H9 (cell line): Measurements from ENCODE around the gene PARM1. TPM values are rescaled to one million over a fixed set of nuclear protein-coding genes. Genes with fewer than 3 reads are reported as not detected.

Source experiments
- DNase-seq: peaks from one replicate; pipeline ENCODE4 v3.0.0-alpha.2; 2017
- H2AFZ ChIP-seq: one replicate; pipeline ENCODE4 v1.6.1; 2013; ENCODE audit warnings: mild to moderate bottlenecking, low read length, control low read depth, moderate library complexity
- H2AK5ac ChIP-seq: 2 replicates; pipeline ENCODE4 v1.6.1; 2013; ENCODE audit warnings: low read length, control low read depth, mixed read lengths; ENCODE audit not compliant: insufficient read length
- H2BK120ac ChIP-seq: one replicate; pipeline ENCODE4 v1.6.1; 2013; ENCODE audit warnings: low read depth, mild to moderate bottlenecking, low read length, control low read depth, inconsistent platforms; ENCODE audit not compliant: poor library complexity, severe bottlenecking
- H2BK12ac ChIP-seq: 2 replicates; pipeline ENCODE4 v1.6.1; 2013; ENCODE audit warnings: low read length, control low read depth, mixed read lengths, low read depth; ENCODE audit not compliant: insufficient read length
- H2BK15ac ChIP-seq: 2 replicates; pipeline ENCODE4 v1.6.1; 2013; ENCODE audit warnings: low read depth, low read length, control low read depth
- H2BK20ac ChIP-seq: one replicate; pipeline ENCODE4 v1.6.1; 2013; ENCODE audit warnings: low read depth, mild to moderate bottlenecking, low read length, control low read depth, inconsistent platforms; ENCODE audit not compliant: poor library complexity, severe bottlenecking
- H2BK5ac ChIP-seq: 2 replicates; pipeline ENCODE4 v1.6.1; 2013; ENCODE audit warnings: low read length, control low read depth, mixed read lengths; ENCODE audit not compliant: insufficient read length
- H3K14ac ChIP-seq: 2 replicates; pipeline ENCODE4 v1.6.1; 2013; ENCODE audit warnings: low read length, control low read depth; ENCODE audit not compliant: insufficient read depth
- H3K18ac ChIP-seq: 2 replicates; pipeline ENCODE4 v1.6.1; 2013; ENCODE audit warnings: low read depth, mild to moderate bottlenecking, mixed read lengths, low read length, control low read depth; ENCODE audit not compliant: insufficient read length
- H3K23ac ChIP-seq: 2 replicates; pipeline ENCODE4 v1.6.1; 2013; ENCODE audit warnings: low read length, control low read depth, mixed read lengths, low read depth; ENCODE audit not compliant: insufficient read length
- H3K23me2 ChIP-seq: 2 replicates; pipeline ENCODE4 v1.6.1; 2013; ENCODE audit warnings: low read depth, mild to moderate bottlenecking, mixed read lengths, low read length, control low read depth; ENCODE audit not compliant: insufficient read length, poor library complexity, severe bottlenecking
- H3K27ac ChIP-seq: 2 replicates; pipeline ENCODE4 v1.5.1; 2013; ENCODE audit warnings: low read length, control low read depth, mixed read lengths, low read depth; ENCODE audit not compliant: insufficient read length
- H3K27me3 ChIP-seq: 2 replicates; pipeline ENCODE4 v1.6.1; 2013; ENCODE audit warnings: low read length, control low read depth, inconsistent platforms; ENCODE audit not compliant: insufficient read depth
- H3K4ac ChIP-seq: 2 replicates; pipeline ENCODE4 v1.6.1; 2013; ENCODE audit warnings: low read depth, mild to moderate bottlenecking, control low read depth, inconsistent platforms, low read length, moderate library complexity
- H3K4me1 ChIP-seq: 2 replicates; pipeline ENCODE4 v1.6.1; 2013; ENCODE audit warnings: low read length, control low read depth, inconsistent platforms; ENCODE audit not compliant: insufficient read depth
- H3K4me2 ChIP-seq: 2 replicates; pipeline ENCODE4 v1.6.1; 2013; ENCODE audit warnings: low read length, control low read depth, mixed read lengths; ENCODE audit not compliant: insufficient read length, insufficient read depth
- H3K56ac ChIP-seq: 2 replicates; pipeline ENCODE4 v1.6.1; 2013; ENCODE audit warnings: low read depth, mild to moderate bottlenecking, mixed read lengths, low read length, control low read depth; ENCODE audit not compliant: insufficient read length
- H3K79me1 ChIP-seq: 2 replicates; pipeline ENCODE4 v1.6.1; 2013; ENCODE audit warnings: low read depth, mild to moderate bottlenecking, moderate library complexity, low read length, control low read depth, inconsistent platforms; ENCODE audit not compliant: insufficient read depth, poor library complexity, severe bottlenecking
- H3K79me2 ChIP-seq: 2 replicates; pipeline ENCODE4 v1.6.1; 2013; ENCODE audit warnings: low read length, control low read depth, inconsistent platforms; ENCODE audit not compliant: insufficient read depth
- H3K9ac ChIP-seq: 2 replicates; pipeline ENCODE4 v1.6.1; 2013; ENCODE audit warnings: low read length, control low read depth, mixed read lengths; ENCODE audit not compliant: insufficient read length; ENCODE audit errors: extremely low read depth
- H3K9me3 ChIP-seq: one replicate; pipeline ENCODE4 v1.6.1; 2013; ENCODE audit warnings: low read depth, low read length, inconsistent platforms; ENCODE audit not compliant: control insufficient read depth
- H3T11ph ChIP-seq: one replicate; pipeline ENCODE4 v1.6.1; 2013; ENCODE audit warnings: mild to moderate bottlenecking, low read length, control low read depth, inconsistent platforms
- H4K20me1 ChIP-seq: one replicate; pipeline ENCODE4 v1.6.1; 2013; ENCODE audit not compliant: control insufficient read depth, insufficient read length, insufficient read depth
- H4K5ac ChIP-seq: 2 replicates; pipeline ENCODE4 v1.6.1; 2013; ENCODE audit warnings: low read depth, mild to moderate bottlenecking, mixed read lengths, low read length, control low read depth; ENCODE audit not compliant: insufficient read length
- H4K8ac ChIP-seq: replicated peaks from 2 replicates; pipeline ENCODE4 v1.6.1; 2013; ENCODE audit warnings: low read length, control low read depth, mixed read lengths, low read depth; ENCODE audit not compliant: insufficient read length
- H4K91ac ChIP-seq: 2 replicates; pipeline ENCODE4 v1.6.1; 2013; ENCODE audit warnings: low read depth, mild to moderate bottlenecking, moderate library complexity, mixed read lengths, low read length, control low read depth; ENCODE audit not compliant: insufficient read length
- H3K27ac Mint-ChIP-seq, 3 experiments: 2 replicates in 2 of 3; 3 replicates in 1 of 3; pipeline ENCODE4 v1.8.0; 2020 to 2021; ENCODE audit warnings: mixed read lengths in 3 of 3, mild to moderate bottlenecking in 1 of 3, moderate library complexity in 1 of 3
- H3K27me3 Mint-ChIP-seq: 2 replicates; pipeline ENCODE4 v1.8.0; 2021; ENCODE audit warnings: low read depth, mild to moderate bottlenecking, moderate library complexity, mixed read lengths
- H3K36me3 Mint-ChIP-seq, 3 experiments: 2 replicates in 2 of 3; 3 replicates in 1 of 3; pipeline ENCODE4 v1.8.0; 2020 to 2021; ENCODE audit warnings: low read depth in 3 of 3, mixed read lengths in 3 of 3; ENCODE audit not compliant: insufficient read depth in 1 of 3
- H3K4me1 Mint-ChIP-seq, 2 experiments: 2 replicates each; pipeline ENCODE4 v1.8.0; 2020; ENCODE audit warnings: mixed read lengths in 2 of 2
- H3K4me3 Mint-ChIP-seq, 2 experiments: 2 replicates in 1 of 2; 3 replicates in 1 of 2; pipeline ENCODE4 v1.8.0; 2020 to 2021; ENCODE audit warnings: mild to moderate bottlenecking in 2 of 2, mixed read lengths in 2 of 2, moderate library complexity in 1 of 2
- H3K9me3 Mint-ChIP-seq, 2 experiments: 2 replicates in 1 of 2; 3 replicates in 1 of 2; pipeline ENCODE4 v1.8.0; 2020; ENCODE audit warnings: mild to moderate bottlenecking in 2 of 2, mixed read lengths in 2 of 2, moderate library complexity in 1 of 2
- CTCF ChIP-seq: fragments of 200-600 bp; sonication (generic); conservative IDR thresholded peaks from 3 replicates; pipeline ENCODE4 v1.8.0; 2021; ENCODE audit warnings: antibody characterized with exemption, mild to moderate bottlenecking
- WGBS: extraction: QIAGEN DNeasy Blood & Tissue Kit; methylation state at CpG from one replicate; pipeline ENCODE4 v1.1.7; 2013; ENCODE audit warnings: missing lambda C conversion rate, low lambda C conversion rate, mixed read lengths; ENCODE audit not compliant: insufficient read length; ENCODE audit errors: extremely low coverage; 5-methylcytosine and 5-hydroxymethylcytosine counted together
- total RNA-seq: library from RNA; stranded (reverse); gene quantifications from 2 replicates; pipeline ENCODE4 v1.2.1, GENCODE V29; 2021

PARM1 gene
- total RNA-seq, 1 experiment from 2014 or later = 2.0 TPM

GRCh38 chr4:75099321-75099720 lies 166.4 kb downstream of the PARM1 start:
- Histone ChIP-seq H3K79me1 (no peaks in the 10 kb centered on the region), H3K9ac (no peak overlapping the region), H2BK20ac (no peak overlapping the region), H3K27me3 (no peaks in the 10 kb centered on the region), H3K18ac (no peak overlapping the region), H4K5ac (no peak overlapping the region), H3K23me2 (no peaks in the 10 kb centered on the region), H4K20me1 (no peaks in the 10 kb centered on the region), H3K79me2 (no peaks in the 10 kb centered on the region), H3K14ac (no peak overlapping the region), H3K4ac (no peak overlapping the region), H2BK120ac (no peak overlapping the region), H3K23ac (no peak overlapping the region), H4K8ac (no peak overlapping the region), H2BK5ac (no peak overlapping the region), H2AK5ac (no peak overlapping the region), H3K9me3 (no peaks in the 10 kb centered on the region), H2BK12ac (no peak overlapping the region), H3K4me1 (no peaks in the 10 kb centered on the region), H3K27ac (no peak overlapping the region), H3K56ac (no peak overlapping the region), H2AFZ (no peak overlapping the region), H3K4me2 (no peak overlapping the region), H3T11ph (no peak overlapping the region), H4K91ac (no peak overlapping the region), H2BK15ac (no peak overlapping the region)
- Mint-ChIP-seq H3K4me1 (no peaks in the 10 kb centered on the region), H3K27ac (no peak overlapping the region), H3K36me3 (peaks cover 3 to 53% (median 42%) of the 10 kb centered on the region in 3 experiments; a peak in 5 of 7 replicates), H3K27me3 (no peaks in the 10 kb centered on the region; the same call in 1 of the 2 replicates), H3K9me3 (peaks cover 32 to 42% of the 10 kb centered on the region in 2 experiments), H3K4me3 (no peak overlapping the region)
- WGBS = no CpG with 5 or more reads among the region's 3 CpGs
- TF ChIP-seq CTCF = no peak
- no peak for DNase-seq

Other genes with a start within 250 kb of the PARM1 start
- 0.07 TPM in 1 of 2 replicates, not detected in the other for gene BTC, start 138.6 kb upstream of the PARM1 start, total RNA-seq